IMR-90 (cell line): ENCODE measurements around the gene HDAC9. TPM values are rescaled to one million over a fixed set of nuclear protein-coding genes. Genes with fewer than 3 reads are reported as not detected.

Experiments
- ATAC-seq: fragments of 200-7000 bp; cut with Tn5 transposase; 2 replicates; pipeline ENCODE4 v1.9.1; 2020; ENCODE audit warnings: low read depth, mild to moderate bottlenecking, moderate library complexity
- BruUV-seq: library from RNA; stranded (reverse); fragments of 400-500 nt; replicated peaks from 2 replicates; lab custom pipeline; 2021; lab: Mats Ljungman, UMichigan
- CTCF ChIA-PET: fragments of 300-600 bp; formaldehyde crosslinking; extraction: SDS; loops from one replicate; lab custom pipeline; 2021; ENCODE audit warnings: antibody characterized with exemption; lab: Yijun Ruan, JAX
- POLR2A ChIA-PET: fragments of 300-600 bp; sonication (Branson Sonifier 250); formaldehyde crosslinking; loops from one replicate; lab custom pipeline; 2022; ENCODE audit warnings: antibody characterized with exemption; ENCODE audit not compliant: unreplicated experiment; lab: Charles Lee
- DNase-seq: peaks from one replicate; pipeline ENCODE4 v3.0.0; 2013
- H2AFZ ChIP-seq: replicated peaks from 2 replicates; pipeline ENCODE3; 2013; ENCODE audit warnings: low read length, mild to moderate bottlenecking; ENCODE audit not compliant: poor library complexity
- H2AK5ac ChIP-seq: 2 replicates; pipeline ENCODE4 v1.6.1; 2013; ENCODE audit warnings: low read depth, low read length, inconsistent platforms
- H2AK9ac ChIP-seq: replicated peaks from 2 replicates; pipeline ENCODE3; 2013; ENCODE audit warnings: mild to moderate bottlenecking, low read depth, low read length, moderate library complexity; ENCODE audit not compliant: poor library complexity
- H2BK120ac ChIP-seq: 2 replicates; pipeline ENCODE4 v1.6.1; 2013; ENCODE audit warnings: low read depth, low read length, inconsistent platforms
- H2BK15ac ChIP-seq: 3 replicates; pipeline ENCODE4 v1.6.1; 2013; ENCODE audit warnings: low read depth, low read length, inconsistent platforms
- H2BK20ac ChIP-seq: 2 replicates; pipeline ENCODE4 v1.6.1; 2013; ENCODE audit warnings: low read depth, mild to moderate bottlenecking, inconsistent platforms, low read length, moderate library complexity
- H2BK5ac ChIP-seq: 2 replicates; pipeline ENCODE4 v1.6.1; 2013; ENCODE audit warnings: mild to moderate bottlenecking, low read depth, low read length, inconsistent platforms; ENCODE audit not compliant: poor library complexity, severe bottlenecking
- H3K14ac ChIP-seq: replicated peaks from 2 replicates; pipeline ENCODE4 v1.6.1; 2013; ENCODE audit warnings: low read depth, low read length, inconsistent platforms
- H3K18ac ChIP-seq: 2 replicates; pipeline ENCODE4 v1.6.1; 2013; ENCODE audit warnings: low read depth, low read length, control low read depth
- H3K23ac ChIP-seq: 2 replicates; pipeline ENCODE4 v1.6.1; 2013; ENCODE audit warnings: low read depth, low read length, inconsistent platforms
- H3K27ac ChIP-seq: 2 replicates; pipeline ENCODE4 v1.5.1; 2013; ENCODE audit warnings: mild to moderate bottlenecking, control low read depth, low read length; ENCODE audit not compliant: insufficient read depth
- H3K27me3 ChIP-seq: 2 replicates; pipeline ENCODE4 v1.6.1; 2013; ENCODE audit warnings: low read length; ENCODE audit not compliant: control insufficient read depth, insufficient read depth
- H3K36me3 ChIP-seq: 2 replicates; pipeline ENCODE4 v1.6.1; 2013; ENCODE audit warnings: low read length, mixed read lengths; ENCODE audit not compliant: control insufficient read depth, insufficient read depth
- H3K4ac ChIP-seq: 2 replicates; pipeline ENCODE4 v1.6.1; 2013; ENCODE audit warnings: low read depth, low read length, inconsistent platforms
- H3K4me1 ChIP-seq: 2 replicates; pipeline ENCODE4 v1.6.1; 2013; ENCODE audit warnings: low read length, mixed read lengths; ENCODE audit not compliant: control insufficient read depth, insufficient read depth
- H3K4me2 ChIP-seq: 2 replicates; pipeline ENCODE4 v1.6.1; 2013; ENCODE audit warnings: low read depth, mild to moderate bottlenecking, control low read depth, low read length, moderate library complexity
- H3K4me3 ChIP-seq: 2 replicates; pipeline ENCODE4 v1.5.1; 2013; ENCODE audit warnings: low read depth, mild to moderate bottlenecking, control low read depth, low read length, moderate library complexity; ENCODE audit not compliant: insufficient read depth
- H3K56ac ChIP-seq: 2 replicates; pipeline ENCODE4 v1.6.1; 2013; ENCODE audit warnings: low read length, inconsistent platforms; ENCODE audit not compliant: insufficient read depth; ENCODE audit errors: extremely low read depth
- H3K79me1 ChIP-seq, 2 experiments: 2 replicates each; pipeline ENCODE4 v1.6.1; 2013; ENCODE audit warnings: low read length in 2 of 2, inconsistent platforms in 1 of 2, low read depth in 1 of 2
- H3K9ac ChIP-seq: 2 replicates; pipeline ENCODE4 v1.6.1; 2013; ENCODE audit warnings: low read depth, low read length, control low read depth
- H3K9me1 ChIP-seq: 2 replicates; pipeline ENCODE4 v1.6.1; 2013; ENCODE audit warnings: low read length, inconsistent platforms; ENCODE audit not compliant: insufficient read depth
- H3K9me3 ChIP-seq: 2 replicates; pipeline ENCODE4 v1.6.1; 2013; ENCODE audit warnings: low read length; ENCODE audit not compliant: control insufficient read depth, insufficient read depth
- H4K20me1 ChIP-seq: 2 replicates; pipeline ENCODE4 v1.6.1; 2013; ENCODE audit warnings: low read length, inconsistent platforms; ENCODE audit not compliant: insufficient read depth
- H4K5ac ChIP-seq: 2 replicates; pipeline ENCODE4 v1.6.1; 2013; ENCODE audit warnings: mild to moderate bottlenecking, low read depth, low read length, control low read depth
- H4K8ac ChIP-seq, 2 experiments: 2 replicates each; pipeline ENCODE4 v1.6.1; 2013; ENCODE audit warnings: low read depth in 2 of 2, low read length in 2 of 2, control low read depth in 1 of 2, inconsistent platforms in 1 of 2
- H4K91ac ChIP-seq: 2 replicates; pipeline ENCODE4 v1.6.1; 2013; ENCODE audit warnings: low read depth, low read length, inconsistent platforms; ENCODE audit not compliant: insufficient read depth
- BHLHE40 ChIP-seq: fragments of 150-350 bp; IDR thresholded peaks from 2 replicates; pipeline ENCODE4 v1.6.1; 2016; ENCODE audit warnings: mild to moderate bottlenecking, low read depth, low read length
- CEBPB ChIP-seq: IDR thresholded peaks from 2 replicates; pipeline ENCODE4 v1.6.1; 2012; ENCODE audit warnings: low read depth, low read length, improper control_type of control experiment
- CHD1 ChIP-seq: IDR thresholded peaks from 2 replicates; pipeline ENCODE4 v1.6.1; 2012; ENCODE audit warnings: low read depth, low read length, improper control_type of control experiment
- FOS ChIP-seq: fragments of 150-350 bp; IDR thresholded peaks from 2 replicates; pipeline ENCODE4 v1.6.1; 2016; ENCODE audit warnings: low read depth, low read length
- MAFK ChIP-seq: IDR thresholded peaks from 2 replicates; pipeline ENCODE4 v1.6.1; 2012; ENCODE audit warnings: low read depth, low read length, improper control_type of control experiment
- MAZ ChIP-seq: IDR thresholded peaks from 2 replicates; pipeline ENCODE4 v1.6.1; 2012; ENCODE audit warnings: low read depth, mild to moderate bottlenecking, low read length, improper control_type of control experiment, moderate library complexity, borderline replicate concordance
- MXI1 ChIP-seq: IDR thresholded peaks from 2 replicates; pipeline ENCODE4 v1.6.1; 2012; ENCODE audit warnings: low read depth, mild to moderate bottlenecking, low read length, moderate library complexity, borderline replicate concordance
- NFE2L2 ChIP-seq: fragments of 150-350 bp; IDR thresholded peaks from 2 replicates; pipeline ENCODE4 v1.6.1; 2016; ENCODE audit warnings: low read depth, mild to moderate bottlenecking, low read length
- POLR2A ChIP-seq: IDR thresholded peaks from 2 replicates; pipeline ENCODE4 v1.6.1; 2012; ENCODE audit warnings: mild to moderate bottlenecking, low read depth, low read length
- RAD21 ChIP-seq: IDR thresholded peaks from 2 replicates; pipeline ENCODE4 v1.6.1; 2012; ENCODE audit warnings: low read length, improper control_type of control experiment
- RCOR1 ChIP-seq: IDR thresholded peaks from 2 replicates; pipeline ENCODE4 v1.6.1; 2012; ENCODE audit warnings: mild to moderate bottlenecking, low read length, improper control_type of control experiment; ENCODE audit not compliant: insufficient replicate concordance
- RFX5 ChIP-seq: IDR thresholded peaks from 2 replicates; pipeline ENCODE4 v1.8.0; 2012; ENCODE audit warnings: low read depth, mild to moderate bottlenecking, low read length, moderate library complexity
- SMC3 ChIP-seq: fragments of 150-350 bp; IDR thresholded peaks from 2 replicates; pipeline ENCODE4 v1.6.1; 2016; ENCODE audit warnings: low read depth, mild to moderate bottlenecking, antibody characterized with exemption, low read length, moderate library complexity
- WGBS, 2 experiments: methylation state at CpG; one replicate each; pipeline versions ENCODE4 v1.1.5 to v1.1.7; 2013; ENCODE audit warnings: missing lambda C conversion rate in 2 of 2; ENCODE audit not compliant: insufficient read length in 1 of 2; ENCODE audit errors: extremely low coverage in 2 of 2; 5-methylcytosine and 5-hydroxymethylcytosine counted together
- dilution Hi-C: fragments of 300-500 bp; cut with HindIII; formaldehyde crosslinking; loops from one replicate; pipeline ENCODE4 v1.14.3; 2018; ENCODE audit warnings: low sequenced_read_pairs; ENCODE audit not compliant: unreplicated experiment
- in situ Hi-C: fragments of 300-500 bp; cut with MboI; formaldehyde crosslinking; loops from 3 replicates; pipeline ENCODE4 v1.14.3; 2019; ENCODE audit warnings: low sequenced_read_pairs, inconsistent platforms, mixed read lengths
- intact Hi-C: fragments of 100-400 bp; cut with micrococcal nuclease; formaldehyde crosslinking; loops from 2 replicates; pipeline ENCODE4 v1.10.0; 2022
- polyA plus RNA-seq, 3 experiments: library from polyadenylated mRNA; depleted of rRNA; stranded (reverse); fragments of >200 nt; gene quantifications; 2 replicates each; pipeline ENCODE4 v1.2.3, GENCODE V29; 2012; ENCODE audit warnings: low replicate concordance in 1 of 3
- total RNA-seq: library from RNA; depleted of rRNA; stranded (reverse); fragments of >200 nt; gene quantifications from 2 replicates; pipeline ENCODE4 v1.2.3, GENCODE V29; 2012
- TF ChIP-seq, protein P1 (sequence below): conservative IDR thresholded peaks from 2 replicates; pipeline ENCODE4 v1.5.1; 2012; ENCODE audit warnings: mild to moderate bottlenecking, low read depth, low read length, improper control_type of control experiment
- TF ChIP-seq, protein P2 (sequence below): fragments of 150-350 bp; IDR thresholded peaks from 2 replicates; pipeline ENCODE4 v1.6.1; 2016; ENCODE audit warnings: low read depth, mild to moderate bottlenecking, low read length, moderate library complexity, borderline replicate concordance
- TF ChIP-seq, protein P3 (sequence below): fragments of 150-350 bp; IDR thresholded peaks from 2 replicates; pipeline ENCODE4 v1.6.1; 2017; ENCODE audit warnings: mild to moderate bottlenecking, antibody characterized with exemption, low read length, low read depth

HDAC9 gene
- total and polyA plus RNA-seq, 2 of the 4 experiments (the other 2 are of a cell fraction) = 4.3 to 24.7 TPM

DNA sequence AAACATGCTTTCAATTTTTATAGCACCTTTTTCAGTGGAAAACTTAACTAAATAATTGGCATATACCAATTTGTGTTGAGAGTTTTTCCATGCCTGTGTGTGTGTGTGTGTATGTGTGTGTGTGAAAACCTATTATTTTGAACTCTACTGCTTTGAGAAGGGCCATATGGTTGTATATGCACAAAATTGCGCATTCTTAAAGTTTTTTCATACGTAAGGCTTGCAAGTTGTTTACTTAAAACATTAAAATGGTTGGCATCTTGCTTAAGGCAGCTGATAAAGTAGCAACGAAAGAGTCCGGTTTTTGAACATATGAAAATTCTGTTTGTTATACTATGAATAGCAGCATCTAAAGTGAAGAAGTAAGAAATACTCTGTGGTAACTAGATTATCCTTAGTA is 84.1 kb downstream of the HDAC9 start:
- no peak overlapping the region for H2AFZ ChIP-seq
- H3K4me2 ChIP-seq = no peak overlapping the region; the same call in 1 of the 2 replicates
- no peak overlapping the region for H2BK20ac ChIP-seq
- H4K20me1 ChIP-seq = no peaks in the 10 kb centered on the region
- no peak overlapping the region for H4K8ac ChIP-seq
- no peak overlapping the region for H3K9ac ChIP-seq
- H2BK5ac ChIP-seq = no peak overlapping the region
- no peak overlapping the region for H2BK120ac ChIP-seq
- dilution Hi-C loops (no loop called here), intact Hi-C loops (loop anchor here (10.0 kb wide), 1 partner anchor 895 kb away; no protein-coding TSS in a partner anchor), in situ Hi-C loops (no loop called here)
- no peak overlapping the region for H3K27ac ChIP-seq
- no peak for TF ChIP-seq RAD21
- TF ChIP-seq, protein P1, sequence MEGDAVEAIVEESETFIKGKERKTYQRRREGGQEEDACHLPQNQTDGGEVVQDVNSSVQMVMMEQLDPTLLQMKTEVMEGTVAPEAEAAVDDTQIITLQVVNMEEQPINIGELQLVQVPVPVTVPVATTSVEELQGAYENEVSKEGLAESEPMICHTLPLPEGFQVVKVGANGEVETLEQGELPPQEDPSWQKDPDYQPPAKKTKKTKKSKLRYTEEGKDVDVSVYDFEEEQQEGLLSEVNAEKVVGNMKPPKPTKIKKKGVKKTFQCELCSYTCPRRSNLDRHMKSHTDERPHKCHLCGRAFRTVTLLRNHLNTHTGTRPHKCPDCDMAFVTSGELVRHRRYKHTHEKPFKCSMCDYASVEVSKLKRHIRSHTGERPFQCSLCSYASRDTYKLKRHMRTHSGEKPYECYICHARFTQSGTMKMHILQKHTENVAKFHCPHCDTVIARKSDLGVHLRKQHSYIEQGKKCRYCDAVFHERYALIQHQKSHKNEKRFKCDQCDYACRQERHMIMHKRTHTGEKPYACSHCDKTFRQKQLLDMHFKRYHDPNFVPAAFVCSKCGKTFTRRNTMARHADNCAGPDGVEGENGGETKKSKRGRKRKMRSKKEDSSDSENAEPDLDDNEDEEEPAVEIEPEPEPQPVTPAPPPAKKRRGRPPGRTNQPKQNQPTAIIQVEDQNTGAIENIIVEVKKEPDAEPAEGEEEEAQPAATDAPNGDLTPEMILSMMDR = no peak
- no peak for TF ChIP-seq POLR2A
- TF ChIP-seq, protein P2, sequence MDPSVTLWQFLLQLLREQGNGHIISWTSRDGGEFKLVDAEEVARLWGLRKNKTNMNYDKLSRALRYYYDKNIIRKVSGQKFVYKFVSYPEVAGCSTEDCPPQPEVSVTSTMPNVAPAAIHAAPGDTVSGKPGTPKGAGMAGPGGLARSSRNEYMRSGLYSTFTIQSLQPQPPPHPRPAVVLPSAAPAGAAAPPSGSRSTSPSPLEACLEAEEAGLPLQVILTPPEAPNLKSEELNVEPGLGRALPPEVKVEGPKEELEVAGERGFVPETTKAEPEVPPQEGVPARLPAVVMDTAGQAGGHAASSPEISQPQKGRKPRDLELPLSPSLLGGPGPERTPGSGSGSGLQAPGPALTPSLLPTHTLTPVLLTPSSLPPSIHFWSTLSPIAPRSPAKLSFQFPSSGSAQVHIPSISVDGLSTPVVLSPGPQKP = no peak
- TF ChIP-seq, protein P3, sequence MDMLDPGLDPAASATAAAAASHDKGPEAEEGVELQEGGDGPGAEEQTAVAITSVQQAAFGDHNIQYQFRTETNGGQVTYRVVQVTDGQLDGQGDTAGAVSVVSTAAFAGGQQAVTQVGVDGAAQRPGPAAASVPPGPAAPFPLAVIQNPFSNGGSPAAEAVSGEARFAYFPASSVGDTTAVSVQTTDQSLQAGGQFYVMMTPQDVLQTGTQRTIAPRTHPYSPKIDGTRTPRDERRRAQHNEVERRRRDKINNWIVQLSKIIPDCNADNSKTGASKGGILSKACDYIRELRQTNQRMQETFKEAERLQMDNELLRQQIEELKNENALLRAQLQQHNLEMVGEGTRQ = no peak
- no peak for TF ChIP-seq CHD1
- no peak for TF ChIP-seq MXI1
- TF ChIP-seq MAZ = no peak
- TF ChIP-seq RCOR1 = no peak
- TF ChIP-seq BHLHE40 = no peak
- no peak for TF ChIP-seq SMC3
- no peak for TF ChIP-seq NFE2L2
- TF ChIP-seq FOS = no peak
- no peak for TF ChIP-seq CEBPB
- TF ChIP-seq MAFK = no peak
- no peak for TF ChIP-seq RFX5
- H3K27me3 ChIP-seq = no peaks in the 10 kb centered on the region
- H3K56ac ChIP-seq = no peak overlapping the region
- no peak overlapping the region for H4K5ac ChIP-seq
- H3K18ac ChIP-seq = no peak overlapping the region
- no peak overlapping the region for H2AK9ac ChIP-seq
- H3K4ac ChIP-seq = no peak overlapping the region
- H3K36me3 ChIP-seq = no peaks in the 10 kb centered on the region
- no peak for DNase-seq
- WGBS, 2 experiments = 60% methylated on average over 1 of the region's 4 CpGs; no CpG with 5 or more reads in 1 of the 2 experiments
- H4K91ac ChIP-seq = no peak overlapping the region
- H3K4me3 ChIP-seq = no peak overlapping the region
- ChIA-PET POLR2A (no interaction called here), CTCF (interaction anchor here (0.6 to 1.1 kb wide), 2 partner anchors 71 to 106 kb away, joined by 3 read pairs; no protein-coding TSS in a partner anchor)
- no peaks in the 10 kb centered on the region for H3K9me3 ChIP-seq
- H3K14ac ChIP-seq = no peak overlapping the region
- H2AK5ac ChIP-seq = no peak overlapping the region
- BruUV-seq = no TSS peak
- H3K23ac ChIP-seq = no peak overlapping the region
- no peaks in the 10 kb centered on the region for H3K79me1 ChIP-seq
- no peaks in the 10 kb centered on the region; the same call in 1 of the 2 replicates for H3K4me1 ChIP-seq
- H3K9me1 ChIP-seq = no peaks in the 10 kb centered on the region
- ATAC-seq = no peak
- no peak overlapping the region for H2BK15ac ChIP-seq
